ENCODE results near the gene RASSF6. TPM values are rescaled to one million over a fixed set of nuclear protein-coding genes. Genes with fewer than 3 reads are reported as not detected.

RASSF6 gene
- total and polyA plus RNA-seq, 7 experiments from 2014 or later: 0.04 to 0.42 (median 0.14) TPM; not detected in 1

GRCh38 chr4:73614311-73614867 is 5.8 kb downstream of the RASSF6 start:
- Mint-ChIP-seq H3K4me3 (no peak overlapping the region), H3K4me1 (peaks cover 0 to 3% (median 0%) of the 10 kb centered on the region in 7 donors), H3K9me3 (peaks cover 0 to 6% (median 0%) of the 10 kb centered on the region in 11 donors), H3K27ac (no peak overlapping the region), H3K36me3 (no peaks in the 10 kb centered on the region), H3K27me3 (peaks cover 3 to 27% (median 17%) of the 10 kb centered on the region in 5 donors)
- Histone ChIP-seq H3K4me3 (ENCODE audit: low read length) (no peak overlapping the region), H3K36me3 (ENCODE audit: control insufficient read depth in 2 of 3, insufficient read depth in 3 of 3, low read length in 3 of 3) (no peaks in the 10 kb centered on the region), H3K9me3 (ENCODE audit: control insufficient read depth in 2 of 3, low read length in 3 of 3) (no peaks in the 10 kb centered on the region), H3K4me1 (ENCODE audit: control insufficient read depth in 2 of 2, insufficient read depth in 2 of 2, low read length in 2 of 2) (no peaks in the 10 kb centered on the region), H3K27ac (ENCODE audit: low read depth, low read length) (no peak overlapping the region), H3K27me3 (ENCODE audit: control insufficient read depth in 2 of 2, insufficient read depth in 2 of 2, low read length in 2 of 2) (no peaks in the 10 kb centered on the region)
- ATAC-seq (no peak), DNase-seq (no peak)
- intact Hi-C loops (cut with micrococcal nuclease): no loop called here
- CTCF ChIA-PET: no interaction called here
- POLR2A ChIA-PET: no interaction called here

- intact Hi-C loops (cut with micrococcal nuclease): no loop called here
- Mint-ChIP-seq H3K27me3 (peaks cover 0 to 23% (median 14%) of the 10 kb centered on the region in 5 donors), H3K36me3 (no peaks in the 10 kb centered on the region), H3K27ac (no peak overlapping the region), H3K4me1 (no peaks in the 10 kb centered on the region), H3K9me3 (peaks cover 0 to 6% (median 0%) of the 10 kb centered on the region in 11 donors), H3K4me3 (no peak overlapping the region)
- Histone ChIP-seq H3K4me3 (ENCODE audit: low read length) (no peak overlapping the region), H3K4me1 (ENCODE audit: control insufficient read depth in 2 of 2, insufficient read depth in 2 of 2, low read length in 2 of 2) (no peaks in the 10 kb centered on the region), H3K27ac (ENCODE audit: low read depth, low read length) (no peak overlapping the region), H3K9me3 (ENCODE audit: control insufficient read depth in 2 of 3, low read length in 3 of 3) (no peaks in the 10 kb centered on the region), H3K36me3 (ENCODE audit: control insufficient read depth in 2 of 3, insufficient read depth in 3 of 3, low read length in 3 of 3) (no peaks in the 10 kb centered on the region), H3K27me3 (ENCODE audit: control insufficient read depth in 2 of 2, insufficient read depth in 2 of 2, low read length in 2 of 2) (no peaks in the 10 kb centered on the region)
- ChIA-PET CTCF (no interaction called here), POLR2A (no interaction called here)
- ATAC-seq (no peak), DNase-seq (no peak)
Observed at GRCh38 chr4:73613130-73613529, 7.1 kb downstream of the RASSF6 start.

GRCh38 chr4:73612032-73612431 is 8.2 kb downstream of the RASSF6 start:
- Mint-ChIP-seq H3K27me3 (peaks cover 0 to 23% (median 17%) of the 10 kb centered on the region in 5 donors), H3K9me3 (peaks cover 0 to 6% (median 0%) of the 10 kb centered on the region in 11 donors), H3K36me3 (peaks cover 0 to 2% (median 0%) of the 10 kb centered on the region in 5 donors), H3K27ac (no peak overlapping the region), H3K4me1 (peaks cover 0 to 5% (median 4%) of the 10 kb centered on the region in 7 donors), H3K4me3 (no peak overlapping the region)
- no peaks in the 10 kb centered on the region for H3K9me3 ChIP-seq (ENCODE audit: control insufficient read depth in 2 of 3, low read length in 3 of 3)
- ATAC-seq (no peak), DNase-seq (no peak)
- no peaks in the 10 kb centered on the region for H3K4me1 ChIP-seq (ENCODE audit: control insufficient read depth in 2 of 2, insufficient read depth in 2 of 2, low read length in 2 of 2)
- no peak overlapping the region for H3K4me3 ChIP-seq (ENCODE audit: low read length)
- intact Hi-C loops (cut with micrococcal nuclease): no loop called here
- CTCF ChIA-PET: no interaction called here
- POLR2A ChIA-PET: no interaction called here
- H3K27me3 ChIP-seq (ENCODE audit: control insufficient read depth in 2 of 2, insufficient read depth in 2 of 2, low read length in 2 of 2): no peaks in the 10 kb centered on the region
- H3K36me3 ChIP-seq (ENCODE audit: control insufficient read depth in 2 of 3, insufficient read depth in 3 of 3, low read length in 3 of 3): no peaks in the 10 kb centered on the region
- H3K27ac ChIP-seq (ENCODE audit: low read depth, low read length): no peak overlapping the region

GRCh38 chr4:73609706-73610105 is 10.5 kb downstream of the RASSF6 start:
- H3K36me3 ChIP-seq (ENCODE audit: control insufficient read depth in 2 of 3, insufficient read depth in 3 of 3, low read length in 3 of 3): no peaks in the 10 kb centered on the region
- Mint-ChIP-seq H3K36me3 (peaks cover 0 to 2% (median 0%) of the 10 kb centered on the region in 5 donors), H3K4me1 (peaks cover 0 to 20% (median 16%) of the 10 kb centered on the region in 7 donors), H3K27ac (no peak overlapping the region), H3K27me3 (peaks cover 0 to 23% (median 17%) of the 10 kb centered on the region in 5 donors), H3K9me3 (peaks cover 0 to 6% (median 0%) of the 10 kb centered on the region in 11 donors), H3K4me3 (no peak overlapping the region)
- no peaks in the 10 kb centered on the region for H3K9me3 ChIP-seq (ENCODE audit: control insufficient read depth in 2 of 3, low read length in 3 of 3)
- H3K4me1 ChIP-seq (ENCODE audit: control insufficient read depth in 2 of 2, insufficient read depth in 2 of 2, low read length in 2 of 2): no peaks in the 10 kb centered on the region
- no peak overlapping the region for H3K27ac ChIP-seq (ENCODE audit: low read depth, low read length)
- no peaks in the 10 kb centered on the region for H3K27me3 ChIP-seq (ENCODE audit: control insufficient read depth in 2 of 2, insufficient read depth in 2 of 2, low read length in 2 of 2)
- intact Hi-C loops (cut with micrococcal nuclease): no loop called here
- ATAC-seq (no peak), DNase-seq (no peak)
- CTCF ChIA-PET: no interaction called here
- H3K4me3 ChIP-seq (ENCODE audit: low read length): no peak overlapping the region
- POLR2A ChIA-PET: no interaction called here

GRCh38 chr4:73608689-73609594 is 11.3 kb downstream of the RASSF6 start:
- Mint-ChIP-seq H3K27me3 (peaks cover 0 to 23% (median 17%) of the 10 kb centered on the region in 5 donors), H3K4me3 (no peak overlapping the region), H3K36me3 (peaks cover 0 to 2% (median 0%) of the 10 kb centered on the region in 5 donors), H3K9me3 (peaks cover 0 to 6% (median 0%) of the 10 kb centered on the region in 11 donors), H3K4me1 (peaks cover 0 to 20% (median 16%) of the 10 kb centered on the region in 7 donors), H3K27ac (no peak overlapping the region)
- H3K36me3 ChIP-seq (ENCODE audit: control insufficient read depth in 2 of 3, insufficient read depth in 3 of 3, low read length in 3 of 3): no peaks in the 10 kb centered on the region
- H3K27ac ChIP-seq (ENCODE audit: low read depth, low read length): no peak overlapping the region
- H3K9me3 ChIP-seq (ENCODE audit: control insufficient read depth in 2 of 3, low read length in 3 of 3): no peaks in the 10 kb centered on the region
- no peak overlapping the region for H3K4me3 ChIP-seq (ENCODE audit: low read length)
- no peaks in the 10 kb centered on the region for H3K4me1 ChIP-seq (ENCODE audit: control insufficient read depth in 2 of 2, insufficient read depth in 2 of 2, low read length in 2 of 2)
- ATAC-seq: no peak
- no peak for DNase-seq
- H3K27me3 ChIP-seq (ENCODE audit: control insufficient read depth in 2 of 2, insufficient read depth in 2 of 2, low read length in 2 of 2): no peaks in the 10 kb centered on the region
- ChIA-PET CTCF (no interaction called here), POLR2A (no interaction called here)
- intact Hi-C loops (cut with micrococcal nuclease): no loop called here

GRCh38 chr4:73607375-73608033 is 12.7 kb downstream of the RASSF6 start:
- Histone ChIP-seq H3K27me3 (ENCODE audit: control insufficient read depth in 2 of 2, insufficient read depth in 2 of 2, low read length in 2 of 2) (no peaks in the 10 kb centered on the region), H3K36me3 (ENCODE audit: control insufficient read depth in 2 of 3, insufficient read depth in 3 of 3, low read length in 3 of 3) (no peaks in the 10 kb centered on the region), H3K4me1 (ENCODE audit: control insufficient read depth in 2 of 2, insufficient read depth in 2 of 2, low read length in 2 of 2) (no peaks in the 10 kb centered on the region), H3K27ac (ENCODE audit: low read depth, low read length) (no peak overlapping the region), H3K4me3 (ENCODE audit: low read length) (no peak overlapping the region), H3K9me3 (ENCODE audit: control insufficient read depth in 2 of 3, low read length in 3 of 3) (no peaks in the 10 kb centered on the region)
- ATAC-seq (no peak), DNase-seq (no peak)
- peaks cover 0 to 2% (median 0%) of the 10 kb centered on the region in 5 donors for H3K36me3 Mint-ChIP-seq
- peak overlapping the region in 4 of 10 donors; percentile 0 to 49 (median 14) for H3K4me3 Mint-ChIP-seq
- H3K4me1 Mint-ChIP-seq: peaks cover 0 to 20% (median 16%) of the 10 kb centered on the region in 7 donors
- H3K27me3 Mint-ChIP-seq: peaks cover 0 to 15% (median 12%) of the 10 kb centered on the region in 5 donors
- ChIA-PET CTCF (no interaction called here), POLR2A (no interaction called here)
- peak overlapping the region in 2 of 9 donors; percentile 67 for H3K27ac Mint-ChIP-seq
- intact Hi-C loops (cut with micrococcal nuclease): no loop called here
- H3K9me3 Mint-ChIP-seq: peaks cover 0 to 3% (median 0%) of the 10 kb centered on the region in 11 donors
